Measurements from ENCODE around the gene BAD. TPM values are rescaled to one million over a fixed set of nuclear protein-coding genes. Genes with fewer than 3 reads are reported as not detected.

The BAD gene
- total and polyA plus RNA-seq, 2 of the 13 experiments (the other 11 are each of a cell fraction or from before 2014, with no cell fraction given), result 17.9 to 28.5 TPM

- in situ Hi-C loops (cut with HindIII; ENCODE audit: extremely low pct_ligation_motif_present, low pct_unique_long_range_greater_than_20kb), result no loop called here
- Histone ChIP-seq H3K9ac (ENCODE audit: insufficient read depth, low read depth, low read length) (no peak overlapping the region), H4K20me1 (ENCODE audit: insufficient read depth, low read length) (no peaks in the 10 kb centered on the region), H3K4me3 (replicated peaks in 1 of 3; ENCODE audit: insufficient read depth in 1 of 3, low read depth in 2 of 3, low read length in 3 of 3) (no peak overlapping the region), H3K4me1 (ENCODE audit: insufficient read depth, low read length) (no peaks in the 10 kb centered on the region), H3K79me2 (ENCODE audit: insufficient read depth, low read length) (no peaks in the 10 kb centered on the region), H3K36me3 (replicated peaks in 1 of 2; ENCODE audit: control insufficient read depth in 1 of 2, insufficient read depth in 2 of 2, low read length in 2 of 2) (peaks cover 14 to 45% of the 10 kb centered on the region in 2 experiments; a peak in 4 of 5 replicates), H2AFZ (ENCODE audit: low read length) (no peak overlapping the region), H3K27me3 (ENCODE audit: control insufficient read depth in 1 of 2, insufficient read depth in 2 of 2, low read length in 2 of 2) (no peaks in the 10 kb centered on the region), H3K27ac (ENCODE audit: extremely low read length, insufficient read depth, low read length) (no peak overlapping the region), H3K4me2 (ENCODE audit: low read depth, low read length) (no peak overlapping the region), H3K9me3 (ENCODE audit: low read length) (no peaks in the 10 kb centered on the region)
- TF ChIP-seq TEAD3 (CRISPR knock-in tag; optimal IDR thresholded peaks at IDR 0.05; ENCODE audit: borderline replicate concordance), result no peak
- no peak for TF ChIP-seq HNRNPL (IDR thresholded peaks at IDR 0.05; ENCODE audit: low read depth, low read length)
- no peak for TF ChIP-seq ZNF563 (CRISPR knock-in tag; IDR thresholded peaks at IDR 0.05)
- no peak for TF ChIP-seq MXD4 (CRISPR knock-in tag; IDR thresholded peaks at IDR 0.05)
- CTCF ChIA-PET (ENCODE audit: low intra/inter-chr PET ratio, low total read pairs), result no interaction called here
- intact Hi-C loops (cut with micrococcal nuclease; ENCODE audit: unreplicated experiment), result no loop called here
- 95% methylated on average over 17 of the region's 32 CpGs for WGBS (ENCODE audit: low lambda C conversion rate)
- ATAC-seq (no peak), FAIRE-seq (no peak), DNase-seq (ENCODE audit: low spot score) (no peak)
- POLR2A ChIA-PET, result interaction anchor here (2.6 kb wide), 1 partner anchor 10 kb away, joined by 10 read pairs; no protein-coding TSS in a partner anchor
- BruUV-seq (replicated peaks), result no TSS peak
These were observed 25.4 kb downstream of the BAD start for GRCh38 chr11:64258946-64259532.

- no peak overlapping the region for H2AFZ ChIP-seq (ENCODE audit: low read length)
- H3K9ac ChIP-seq (ENCODE audit: insufficient read depth, low read depth, low read length), result no peak overlapping the region
- no peaks in the 10 kb centered on the region for H4K20me1 ChIP-seq (ENCODE audit: insufficient read depth, low read length)
- H3K27ac ChIP-seq (ENCODE audit: extremely low read length, insufficient read depth, low read length), result no peak overlapping the region
- H3K9me3 ChIP-seq (ENCODE audit: low read length), result no peaks in the 10 kb centered on the region
- intact Hi-C loops (cut with micrococcal nuclease; ENCODE audit: unreplicated experiment) (no loop called here), in situ Hi-C loops (cut with HindIII; ENCODE audit: extremely low pct_ligation_motif_present, low pct_unique_long_range_greater_than_20kb) (no loop called here)
- no peak overlapping the region for H3K4me3 ChIP-seq (replicated peaks in 1 of 3; ENCODE audit: insufficient read depth in 1 of 3, low read depth in 2 of 3, low read length in 3 of 3)
- ATAC-seq (no peak), FAIRE-seq (no peak), DNase-seq (ENCODE audit: low spot score) (no peak)
- H3K4me2 ChIP-seq (ENCODE audit: low read depth, low read length), result no peak overlapping the region
- no peaks in the 10 kb centered on the region for H3K27me3 ChIP-seq (ENCODE audit: control insufficient read depth in 1 of 2, insufficient read depth in 2 of 2, low read length in 2 of 2)
- CTCF ChIA-PET (ENCODE audit: low intra/inter-chr PET ratio, low total read pairs), result no interaction called here
- peaks cover 14 to 42% of the 10 kb centered on the region in 2 experiments; a peak in 4 of 5 replicates for H3K36me3 ChIP-seq (replicated peaks in 1 of 2; ENCODE audit: control insufficient read depth in 1 of 2, insufficient read depth in 2 of 2, low read length in 2 of 2)
- no peak for TF ChIP-seq ZNF550 (CRISPR knock-in tag; IDR thresholded peaks at IDR 0.05; ENCODE audit: borderline replicate concordance)
- BruUV-seq (replicated peaks), result no TSS peak
- 57% methylated on average over 1 of the region's 24 CpGs for WGBS (ENCODE audit: low lambda C conversion rate)
- H3K79me2 ChIP-seq (ENCODE audit: insufficient read depth, low read length), result no peaks in the 10 kb centered on the region
- POLR2A ChIA-PET, result interaction anchor here (2.6 kb wide), 1 partner anchor 11 kb away, joined by 10 read pairs; no protein-coding TSS in a partner anchor
- no peaks in the 10 kb centered on the region for H3K4me1 ChIP-seq (ENCODE audit: insufficient read depth, low read length)
These were observed 26.1 kb downstream of the BAD start for GRCh38 chr11:64258356-64258755.
